Thyroid gland (tissue), 4 donors: ENCODE measurements around the gene SSR2. TPM values are rescaled to one million over a fixed set of nuclear protein-coding genes. Genes with fewer than 3 reads are reported as not detected.

Source experiments
- DNase-seq, 2 donors: peaks; one replicate each; pipeline ENCODE4 v3.0.0-alpha.2; 2019
- H3K27ac ChIP-seq, 3 donors: fragments of 200-600 bp; sonication (generic); 1 replicate in 2 of 3; 2 replicates in 1 of 3; pipeline ENCODE4 v1.5.1; 2016 to 2019; ENCODE audit warnings: mild to moderate bottlenecking in 1 of 3, moderate library complexity in 1 of 3
- H3K27me3 ChIP-seq: fragments of 200-600 bp; sonication (generic); one replicate; pipeline ENCODE4 v1.5.1; 2019
- H3K36me3 ChIP-seq, 2 donors: fragments of 200-600 bp; sonication (generic); one replicate each; pipeline ENCODE4 v1.5.1; 2016 to 2019
- H3K4me1 ChIP-seq, 2 donors: fragments of 200-600 bp; sonication (generic); one replicate each; pipeline ENCODE4 v1.5.1; 2017 to 2019
- H3K4me3 ChIP-seq, 3 donors: fragments of 200-600 bp; sonication (generic); replicated peaks in 1 of 3; 1 replicate in 2 of 3; 2 replicates in 1 of 3; pipeline ENCODE4 v1.5.1; 2016; ENCODE audit warnings: mild to moderate bottlenecking in 1 of 3
- H3K9me3 ChIP-seq: fragments of 200-600 bp; sonication (generic); one replicate; pipeline ENCODE4 v1.5.1; 2017
- CTCF ChIP-seq, 6 experiments: fragments of 200-600 bp in 3 of 6; fragments of 450-650 bp in 3 of 6; sonication (generic) in 3 of 6; IDR thresholded peaks; one replicate each; pipeline ENCODE4 v1.5.1; 2016 to 2019; ENCODE audit warnings: antibody characterized with exemption in 6 of 6, mild to moderate bottlenecking in 2 of 6, inconsistent platforms in 1 of 6, moderate library complexity in 1 of 6
- POLR2A ChIP-seq, 2 donors: fragments of 450-650 bp; IDR thresholded peaks; one replicate each; pipeline ENCODE4 v1.6.1; 2017; ENCODE audit warnings: antibody characterized with exemption in 2 of 2, mild to moderate bottlenecking in 2 of 2, moderate library complexity in 1 of 2
- WGBS, 2 donors: methylation state at CpG; one replicate each; pipeline ENCODE4 v1.1.5; 2017; 5-methylcytosine and 5-hydroxymethylcytosine counted together
- intact Hi-C: fragments of 100-400 bp; cut with DNase I; formaldehyde crosslinking; loops from one replicate; pipeline ENCODE4 v1.15.1; 2023
- total RNA-seq, 4 donors: library from RNA; depleted of rRNA; stranded (reverse); fragments of >200 nt; gene quantifications; one replicate each; pipeline ENCODE4 v1.2.3, GENCODE V29; 2016

SSR2 gene
- total RNA-seq, 4 donors from 2014 or later: 78.6 to 193 (median 130) TPM

DNA sequence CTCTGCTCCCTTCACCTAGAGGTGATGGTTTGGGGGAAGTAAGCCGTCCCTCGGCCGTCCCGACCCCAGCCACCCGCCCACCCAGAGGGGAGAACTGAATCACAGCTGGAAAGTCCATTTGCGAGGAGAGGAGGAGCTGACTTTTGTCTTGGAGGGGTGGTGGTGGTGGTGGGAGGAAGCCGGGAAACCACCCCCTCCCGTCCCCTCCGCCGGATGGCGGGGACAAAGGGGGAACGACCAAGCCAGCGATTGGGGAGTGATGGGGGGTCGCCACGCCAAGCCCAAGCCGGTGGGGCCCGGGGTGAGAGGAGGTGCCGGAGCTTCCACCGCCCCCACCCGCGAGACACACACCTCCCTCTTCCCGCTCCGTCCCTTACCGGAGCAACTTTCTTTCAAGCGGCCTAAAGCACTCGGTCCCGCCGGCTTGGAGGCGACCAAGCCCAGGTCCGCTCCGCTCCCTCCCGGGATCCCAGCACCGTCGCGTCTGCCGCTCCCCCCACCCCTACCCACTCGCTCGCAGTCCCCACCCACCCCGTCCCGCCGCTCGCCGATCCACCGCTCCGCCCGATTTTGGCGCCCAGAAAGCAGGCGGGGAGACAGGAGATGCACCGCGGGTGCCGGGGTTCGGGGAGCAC, 42.9 kb downstream of the SSR2 start:
- intact Hi-C loops: loop anchor here (5.0 kb wide), 1 partner anchor 36 kb away; the partner anchor contains the start of gene RXFP4
- 0 to 1% methylated on average over 22 to 33 of the region's 52 CpGs for WGBS, 2 donors
- DNase-seq: peak; percentile 48 to 52

DNA sequence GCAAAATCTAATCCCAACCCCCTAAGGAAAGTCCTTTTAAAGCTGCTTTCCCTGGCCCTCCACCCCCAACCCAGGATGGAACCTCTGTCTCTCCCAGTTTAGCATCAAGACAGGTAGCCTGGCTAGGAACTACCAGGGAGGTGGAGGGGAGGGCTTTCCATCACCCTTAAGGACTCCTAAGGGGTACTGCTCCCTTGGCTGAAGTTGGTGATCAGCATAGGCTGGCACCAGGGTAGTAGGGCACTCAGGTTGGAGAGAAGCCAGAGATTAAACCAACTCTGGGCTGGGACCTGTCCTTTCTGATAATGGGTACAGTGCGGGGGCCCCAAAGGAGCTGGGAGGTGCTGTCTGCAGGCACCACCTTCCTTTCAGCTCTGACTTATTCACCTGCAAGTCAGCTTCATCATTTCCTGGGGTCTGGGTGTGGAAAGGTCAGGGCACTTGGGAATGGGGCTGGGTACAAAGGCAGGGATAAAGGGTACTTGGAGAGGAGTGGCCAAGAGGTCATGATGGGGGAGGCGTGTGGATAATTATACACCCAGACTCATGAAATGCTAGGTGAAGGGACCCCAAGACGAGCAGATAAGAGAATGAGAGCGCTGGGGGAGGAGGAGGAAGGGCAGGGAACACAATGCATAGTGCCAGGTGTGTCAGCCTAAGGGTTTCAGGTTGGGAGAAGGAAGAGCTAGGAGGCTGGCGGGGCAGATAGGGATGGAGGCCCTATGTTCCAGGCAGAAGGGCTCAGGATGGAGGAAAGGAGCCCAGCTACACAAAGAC, 43.6 kb downstream of the SSR2 start:
- H3K27me3 ChIP-seq: no peaks in the 10 kb centered on the region
- TF ChIP-seq POLR2A (IDR thresholded peaks at IDR 0.05): no peak
- no peak for TF ChIP-seq CTCF (IDR thresholded peaks at IDR 0.05)
- 6 to 17% methylated on average over 5 of the region's 5 CpGs for WGBS, 2 donors
- H3K4me3 ChIP-seq: peak overlapping the region; percentile 90 to 98 (median 92)
- DNase-seq: peak; percentile 21 to 45
- peak overlapping the region; percentile 94 to 96 (median 96) for H3K27ac ChIP-seq
- H3K4me1 ChIP-seq: peaks cover 83 to 85% of the 10 kb centered on the region in 2 donors
- no peaks in the 10 kb centered on the region for H3K36me3 ChIP-seq
- H3K9me3 ChIP-seq: no peaks in the 10 kb centered on the region
- intact Hi-C loops: loop anchor here (5.0 kb wide), 1 partner anchor 35 kb away; the partner anchor contains the start of gene RXFP4

More for the DNA sequence above, 42.9 kb downstream of the SSR2 start:
- Histone ChIP-seq H3K9me3 (no peaks in the 10 kb centered on the region), H3K4me3 (peak overlapping the region; percentile 90 to 98 (median 92)), H3K27me3 (no peaks in the 10 kb centered on the region), H3K36me3 (no peaks in the 10 kb centered on the region), H3K27ac (peak overlapping the region; percentile 94 to 96 (median 96)), H3K4me1 (peaks cover 78% of the 10 kb centered on the region in 2 donors)
- TF ChIP-seq POLR2A (IDR thresholded peaks at IDR 0.05) (no peak), CTCF (IDR thresholded peaks at IDR 0.05) (no peak)

- intact Hi-C loops: loop anchor here (5.0 kb wide), 1 partner anchor 34 kb away; the partner anchor contains the start of gene RXFP4
- peaks cover 83 to 87% of the 10 kb centered on the region in 2 donors for H3K4me1 ChIP-seq
- H3K36me3 ChIP-seq: no peaks in the 10 kb centered on the region
- DNase-seq: peak; percentile 91 to 92
- H3K4me3 ChIP-seq: peak overlapping the region in 2 of 3 donors; percentile 13 to 90
- peak overlapping the region; percentile 94 to 96 (median 96) for H3K27ac ChIP-seq
- TF ChIP-seq POLR2A (IDR thresholded peaks at IDR 0.05) (peak in 1 of 2 donors; percentile 58), CTCF (IDR thresholded peaks at IDR 0.05) (no peak)
- H3K9me3 ChIP-seq: no peaks in the 10 kb centered on the region
- whole genome bisulfite sequencing, 2 donors: 4% methylated on average over 14 of the region's 14 CpGs
- no peaks in the 10 kb centered on the region for H3K27me3 ChIP-seq
Observed at GRCh38 chr1:155976062-155976912, 44.5 kb downstream of the SSR2 start.

GRCh38 chr1:155975375-155976061, 45.2 kb downstream of the SSR2 start:
- peaks cover 83 to 87% of the 10 kb centered on the region in 2 donors for H3K4me1 ChIP-seq

More at GRCh38 chr1:155975375-155976061, 45.2 kb downstream of the SSR2 start:
- H3K4me3 ChIP-seq: peak overlapping the region in 1 of 3 donors; percentile 90
- H3K36me3 ChIP-seq: no peaks in the 10 kb centered on the region
- no peaks in the 10 kb centered on the region for H3K9me3 ChIP-seq
- no peak for DNase-seq
- H3K27me3 ChIP-seq: no peaks in the 10 kb centered on the region
- 19 to 24% methylated on average over 4 of the region's 4 CpGs for WGBS, 2 donors
- intact Hi-C loops: loop anchor here (5.0 kb wide), 1 partner anchor 33 kb away; the partner anchor contains the start of gene RXFP4
- TF ChIP-seq POLR2A (IDR thresholded peaks at IDR 0.05) (no peak), CTCF (IDR thresholded peaks at IDR 0.05) (no peak)
- H3K27ac ChIP-seq: peak overlapping the region; percentile 94 to 96 (median 96)
